H54 (cell line): ENCODE results near the gene CRMP1.
"Not testable (repeated sequence)": the region's sequence is repeated elsewhere in the genome, so short reads cannot be mapped to it uniquely, and the experiment has no call there.

Source experiments
- DNase-seq: peaks from one replicate; pipeline ENCODE4 v3.0.0; 2011; ENCODE audit warnings: low spot score, mixed read lengths; ENCODE audit not compliant: insufficient read length
- FAIRE-seq: peaks from 3 replicates; lab custom pipeline; 2011; peaks lifted over from hg19 to GRCh38; lab: Jason Lieb, UNC
- POLR2A ChIP-seq: IDR thresholded peaks from 2 replicates; pipeline ENCODE4 v1.6.1; 2011; ENCODE audit warnings: low read depth, mild to moderate bottlenecking, low read length

CRMP1 gene

DNA sequence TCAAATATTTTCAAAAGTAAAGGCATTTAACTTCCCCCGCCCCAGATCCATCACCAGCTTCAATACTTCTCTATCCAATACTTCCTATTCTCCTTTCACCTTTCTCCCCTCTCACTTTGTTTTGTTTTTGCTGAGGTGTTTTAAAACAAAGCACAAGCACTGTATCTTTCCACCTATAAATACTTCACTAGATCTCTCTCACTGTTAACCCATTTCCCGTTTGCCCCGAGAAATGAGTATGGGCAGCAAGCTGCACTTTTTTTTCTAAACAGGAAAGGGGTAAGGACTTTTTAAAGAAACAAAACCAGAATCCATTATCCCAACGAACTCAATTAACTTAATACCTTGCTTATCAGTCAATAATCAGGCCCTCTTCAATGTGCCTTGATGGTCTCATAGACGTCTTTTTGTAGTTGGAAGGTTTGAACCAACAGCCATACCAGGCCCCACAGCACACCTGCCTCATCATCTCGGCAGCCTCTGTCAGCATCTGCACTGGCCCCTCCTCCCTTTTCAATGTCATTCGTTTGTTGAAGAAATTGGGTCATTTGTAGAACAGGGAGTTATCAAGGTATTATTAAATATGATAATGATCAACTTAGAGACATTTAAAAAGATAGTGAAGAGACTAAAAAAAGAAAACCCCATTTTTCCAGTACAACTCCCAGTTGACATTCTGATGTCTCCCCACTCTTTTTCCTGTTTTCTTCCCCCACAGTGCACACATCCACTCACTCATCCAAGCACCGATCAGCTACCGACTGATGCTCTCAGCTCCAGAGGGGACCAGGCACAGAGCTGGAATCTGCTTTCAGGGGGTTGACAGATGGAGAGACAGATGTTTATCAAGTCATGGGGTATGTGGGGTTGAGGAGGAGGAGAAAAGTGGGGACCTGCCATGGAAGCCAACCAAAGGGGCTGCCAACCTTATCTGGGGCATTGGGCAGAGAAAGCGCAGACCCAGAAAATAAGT lies 25.8 kb downstream of the CRMP1 start:
- no peak for FAIRE-seq
- no peak for DNase-seq
- TF ChIP-seq POLR2A, result no peak

DNA sequence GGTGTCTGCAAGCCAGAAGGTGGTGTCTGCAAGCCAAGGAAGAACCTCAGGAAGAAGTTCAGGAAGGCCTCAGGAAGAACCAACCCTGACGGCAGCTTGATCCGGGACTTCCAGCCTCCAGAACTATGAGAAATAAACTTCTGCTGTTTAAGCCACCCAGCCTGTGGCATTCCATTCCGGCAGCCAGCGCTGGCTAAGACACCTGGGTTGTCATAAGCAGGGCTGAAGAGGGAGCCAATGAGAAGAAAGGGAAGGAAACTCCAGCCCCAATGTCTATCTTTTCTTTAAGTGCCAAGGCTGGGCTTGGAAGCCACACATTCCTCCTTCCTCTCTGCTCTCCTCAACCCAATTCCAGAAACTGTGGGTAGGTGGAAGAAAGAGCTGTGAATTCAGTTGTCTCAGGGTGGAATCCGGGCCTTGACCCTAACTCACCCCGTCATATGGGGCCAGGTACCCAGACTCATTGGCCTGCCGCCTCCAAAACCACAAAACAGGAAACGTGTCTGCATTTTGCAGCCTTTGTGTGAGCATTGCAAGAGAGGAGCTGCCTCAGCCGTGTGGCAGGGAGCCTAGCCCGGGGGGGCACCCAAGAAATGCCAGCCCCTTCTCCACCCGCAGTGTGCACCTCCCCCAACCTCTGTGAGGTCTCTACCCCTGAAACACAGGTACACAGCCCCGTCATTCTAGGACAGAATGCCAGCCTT lies 26.8 kb downstream of the CRMP1 start:
- no peak for TF ChIP-seq POLR2A
- FAIRE-seq, result no peak
- no peak for DNase-seq

DNA sequence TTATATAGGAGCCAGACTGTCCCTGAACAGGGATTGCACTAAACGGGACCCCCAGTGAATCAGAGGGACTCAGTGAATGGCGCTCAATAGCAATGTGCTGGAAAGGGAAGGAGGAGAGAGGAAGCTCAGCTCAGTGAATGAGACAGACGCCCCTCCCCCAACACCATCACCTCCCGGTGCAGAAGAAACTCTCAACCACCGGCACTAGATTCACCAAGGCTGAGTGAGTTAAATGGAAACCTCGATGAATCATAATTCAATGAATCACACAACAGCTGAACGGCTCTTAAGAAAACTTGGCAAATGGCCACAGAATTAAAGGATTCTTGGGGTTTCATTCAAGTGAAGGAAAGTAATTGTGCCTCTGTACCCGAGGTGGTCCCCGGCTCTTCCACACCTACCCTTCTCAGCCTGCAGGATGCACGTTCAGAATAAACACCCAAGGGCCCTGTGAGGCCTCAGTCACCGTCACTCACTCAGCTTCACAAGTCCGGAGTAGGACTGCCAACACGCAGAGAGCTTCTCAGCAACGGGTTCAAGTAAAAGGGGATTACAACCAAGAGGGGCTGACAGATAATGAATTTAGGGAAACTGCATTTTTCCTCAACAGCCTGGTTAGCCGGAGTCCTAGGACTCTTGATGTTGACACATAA lies 29.3 kb downstream of the CRMP1 start:
- no peak for FAIRE-seq
- no peak for TF ChIP-seq POLR2A
- DNase-seq, result peak; percentile 82

DNA sequence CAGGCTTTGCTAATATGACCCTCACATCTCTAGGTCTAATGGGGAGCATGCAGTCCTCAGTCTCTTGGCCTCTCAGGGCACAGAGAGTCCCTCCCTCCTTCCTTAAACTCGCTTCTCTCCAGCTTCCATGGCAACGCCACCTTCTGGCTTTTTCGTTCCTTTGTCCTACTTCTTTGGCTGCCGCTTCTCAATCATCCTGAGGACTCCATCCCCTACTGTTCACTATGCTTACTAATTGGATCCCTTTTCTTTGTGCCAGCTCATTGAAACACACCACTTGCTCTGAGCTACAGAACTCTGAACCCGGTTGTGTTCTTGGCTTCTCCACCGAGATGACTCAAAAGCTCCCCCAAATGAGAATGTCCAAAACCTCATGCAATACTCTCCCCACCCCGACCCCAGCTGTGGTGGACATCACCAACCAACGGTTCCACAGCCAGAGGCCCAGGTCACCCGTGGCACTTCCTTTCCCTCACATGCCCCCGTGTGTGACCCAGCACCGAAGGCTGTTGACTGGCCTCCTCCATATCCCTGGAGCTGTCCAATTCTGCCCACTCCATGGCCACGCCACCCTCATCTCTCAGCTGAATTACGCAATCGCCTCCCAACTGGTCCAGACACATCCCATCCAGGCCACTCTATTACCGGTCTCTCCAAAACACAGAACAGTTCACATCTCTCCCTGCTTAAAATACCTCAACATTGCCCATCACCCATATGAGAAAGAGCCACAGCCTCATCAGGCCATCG lies 34.7 kb downstream of the CRMP1 start:
- DNase-seq (no peak), FAIRE-seq (no peak)
- TF ChIP-seq POLR2A, result no peak

DNA sequence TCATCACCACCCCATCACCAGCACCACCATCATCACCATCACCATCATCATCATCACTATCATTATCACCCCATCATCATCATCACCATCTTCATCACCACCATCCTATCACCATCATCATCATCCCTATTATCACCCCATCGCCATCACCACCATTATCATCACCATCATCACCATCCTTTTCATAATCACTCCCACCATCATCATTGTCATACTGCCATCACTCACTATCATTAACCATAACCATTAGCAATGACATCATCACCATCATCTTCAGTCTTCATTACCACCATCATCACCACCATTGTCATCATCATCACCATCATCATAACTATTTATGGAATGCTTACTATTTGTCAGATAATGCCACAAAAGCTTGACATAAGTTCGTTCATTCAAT lies 35.7 kb downstream of the CRMP1 start:
- no peak for DNase-seq
- no peak for FAIRE-seq
- TF ChIP-seq POLR2A, result no peak

DNA sequence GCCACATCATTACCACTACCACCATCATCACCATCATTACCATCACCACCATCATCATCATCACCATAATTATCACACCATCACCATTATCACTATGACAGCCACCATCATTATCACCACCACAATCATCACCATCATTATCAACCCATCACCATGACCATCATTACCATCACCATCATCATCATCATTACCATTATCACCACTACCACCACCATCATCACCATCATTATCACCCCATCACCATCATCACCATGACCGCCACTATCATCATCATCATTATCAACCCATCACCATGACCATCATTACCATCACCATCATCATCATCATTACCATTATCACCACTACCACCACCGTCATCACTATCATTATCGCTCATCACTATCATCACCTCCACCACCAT lies 36.5 kb downstream of the CRMP1 start:
- not testable (repeated sequence) for FAIRE-seq, DNase-seq

DNA sequence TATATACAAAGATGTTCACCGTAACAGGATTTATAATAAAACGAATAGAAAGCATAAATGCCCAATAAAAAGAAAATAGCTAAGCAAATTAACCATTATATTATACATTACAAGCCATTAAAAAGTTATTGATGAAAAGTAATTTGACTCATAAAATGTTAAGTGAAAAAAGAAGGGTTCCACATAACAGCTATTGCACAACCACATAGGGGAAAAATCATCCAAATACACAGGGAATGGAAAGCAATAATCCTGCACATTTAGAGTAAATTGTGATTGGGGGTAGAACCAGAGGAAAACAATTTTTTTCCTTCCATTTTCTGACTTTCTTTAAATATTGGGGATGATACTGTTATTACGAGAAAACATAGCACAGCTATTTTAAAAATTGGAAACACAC lies 38.0 kb downstream of the CRMP1 start:
- FAIRE-seq (no peak), DNase-seq (no peak)
- TF ChIP-seq POLR2A, result no peak

DNA sequence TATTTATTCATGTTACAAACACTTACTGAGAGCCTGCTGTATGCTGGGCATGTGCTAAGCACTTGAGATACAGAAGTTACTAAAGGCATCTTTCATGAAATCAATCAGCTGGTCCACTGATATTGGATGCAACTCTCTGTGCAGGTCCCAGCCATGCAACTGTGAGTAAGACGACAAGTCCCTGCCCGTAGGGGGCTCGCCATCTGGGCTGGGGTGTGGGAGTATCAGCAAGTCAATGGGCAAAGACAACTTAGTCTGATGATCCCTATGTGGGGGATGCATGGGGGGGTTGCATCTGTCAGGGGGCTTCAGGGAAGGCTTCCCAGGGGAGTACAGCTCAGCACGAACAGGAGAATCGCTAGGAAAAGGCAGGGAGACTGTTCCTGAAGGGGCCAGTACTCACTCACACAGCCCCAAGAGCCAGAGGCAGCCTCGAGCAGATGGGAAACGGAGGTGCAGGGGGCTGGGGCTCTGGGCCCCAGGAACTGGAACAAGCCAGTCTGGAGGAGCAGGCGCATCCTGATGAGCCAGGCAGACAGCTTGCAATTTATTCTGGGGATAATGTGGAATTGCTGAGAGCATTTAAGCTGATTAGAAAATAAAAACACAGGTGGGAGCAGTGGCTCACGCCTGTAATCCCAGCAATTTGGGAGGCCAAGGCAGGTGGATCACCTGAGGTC lies 40.2 kb downstream of the CRMP1 start:
- DNase-seq (no peak), FAIRE-seq (no peak)
- no peak for TF ChIP-seq POLR2A

DNA sequence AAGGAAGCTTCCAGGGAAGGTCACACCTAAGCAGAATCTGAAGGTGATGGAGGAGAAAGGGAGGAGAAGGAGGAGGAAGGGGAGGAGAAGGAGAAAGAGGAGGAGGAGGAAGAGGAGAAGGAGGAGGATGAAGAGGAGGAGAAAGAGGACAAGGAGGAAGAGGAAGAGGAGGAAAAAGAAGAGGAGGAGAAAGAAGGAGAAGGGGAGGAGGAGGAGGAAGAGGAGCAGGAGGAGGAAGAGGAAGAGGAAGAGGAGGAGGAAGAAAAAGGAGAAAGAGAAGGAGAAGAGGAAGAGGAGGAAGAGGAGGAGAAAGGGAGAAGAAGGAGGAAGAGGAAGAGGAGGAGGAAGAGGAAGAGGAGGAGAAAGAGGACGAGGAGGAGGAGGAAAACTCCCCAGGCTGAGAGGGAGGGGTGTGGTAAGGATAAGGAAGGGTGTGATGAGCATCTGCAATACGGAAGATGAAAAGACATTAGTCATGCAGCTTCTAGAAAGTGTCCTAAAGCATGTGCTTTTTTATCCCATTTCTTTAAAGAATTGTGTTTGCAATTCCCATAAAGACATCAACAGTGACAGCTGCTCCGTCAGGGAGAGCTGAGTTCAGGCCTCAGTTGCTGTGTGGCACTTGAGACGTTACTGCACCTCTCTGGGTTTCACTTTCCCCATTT lies 41.1 kb downstream of the CRMP1 start:
- FAIRE-seq, result no peak
- no peak for DNase-seq
- no peak for TF ChIP-seq POLR2A

DNA sequence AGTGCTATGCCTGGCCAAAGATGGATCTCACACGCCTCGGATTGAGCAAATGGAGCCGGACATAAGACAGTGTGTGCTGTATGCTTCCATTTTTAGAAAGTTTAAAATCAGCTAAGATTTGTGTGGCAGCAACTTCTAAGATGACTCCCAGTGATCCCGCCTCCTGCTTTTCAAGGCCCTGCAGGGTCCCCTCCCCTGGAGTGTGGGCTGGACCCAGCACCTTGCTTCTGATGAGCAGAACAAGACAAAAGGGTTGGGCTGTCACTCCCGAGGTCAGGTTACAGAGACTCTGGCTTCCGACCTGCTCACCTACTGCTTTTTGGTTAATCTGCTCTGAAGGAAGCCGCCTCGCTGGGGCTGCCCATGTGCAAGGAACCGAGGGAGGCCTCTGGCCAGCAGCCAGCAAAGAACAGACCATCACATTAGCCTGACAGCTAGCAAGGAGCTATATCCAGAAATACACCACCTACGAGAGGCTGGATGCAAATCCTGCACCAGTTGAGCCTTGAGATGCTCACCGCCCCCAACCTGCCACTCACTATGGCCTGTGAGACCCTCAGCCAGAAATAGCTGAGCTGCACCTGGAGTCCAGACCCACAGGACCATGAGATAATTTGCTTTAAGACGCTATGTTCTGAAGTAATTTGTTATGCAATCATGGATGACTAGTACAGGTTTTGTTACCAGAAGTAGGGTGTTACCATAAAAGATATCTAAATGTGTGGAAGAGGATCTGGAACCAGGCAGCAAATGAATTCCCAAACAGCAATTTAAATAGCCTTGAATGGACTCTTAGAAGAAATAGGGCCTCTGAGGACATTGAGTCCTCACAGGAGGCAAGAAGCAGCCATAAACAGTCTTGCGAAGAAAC lies 47.6 kb downstream of the CRMP1 start:
- no peak for FAIRE-seq
- DNase-seq, result no peak
- TF ChIP-seq POLR2A, result no peak
